CD4-positive, alpha-beta T cell treated with Interleukin-15 for 1 hour (primary cell): ENCODE results near the gene CD83.

Experiments used
- DNase-seq: peaks from one replicate; pipeline ENCODE4 v3.0.0-alpha.2; 2020

Gene CD83

GRCh38 chr6:14127611-14128010 lies 10.0 kb downstream of the CD83 start:
- DNase-seq: no peak

DNA sequence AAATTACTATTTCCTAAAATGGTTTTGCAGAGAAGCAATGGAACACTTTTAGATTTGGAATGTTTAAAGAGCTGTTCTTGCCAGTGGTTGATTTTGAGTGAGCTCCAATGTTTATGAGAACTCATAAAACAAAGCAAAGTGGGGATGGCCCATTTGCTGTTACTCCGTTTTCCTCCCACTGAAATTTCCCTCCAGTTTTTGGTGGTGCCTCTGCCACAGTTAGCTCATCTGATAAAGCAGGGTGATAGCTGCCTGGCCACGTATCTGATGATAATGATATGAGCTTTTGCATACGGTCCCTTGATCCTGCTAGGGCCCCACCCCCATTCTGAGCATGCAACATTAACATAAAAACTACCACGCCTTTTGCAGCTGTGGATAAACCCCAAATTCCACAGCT lies 10.4 kb downstream of the CD83 start:
- no peak for DNase-seq

GRCh38 chr6:14128746-14129145 lies 11.2 kb downstream of the CD83 start:
- DNase-seq: no peak

DNA sequence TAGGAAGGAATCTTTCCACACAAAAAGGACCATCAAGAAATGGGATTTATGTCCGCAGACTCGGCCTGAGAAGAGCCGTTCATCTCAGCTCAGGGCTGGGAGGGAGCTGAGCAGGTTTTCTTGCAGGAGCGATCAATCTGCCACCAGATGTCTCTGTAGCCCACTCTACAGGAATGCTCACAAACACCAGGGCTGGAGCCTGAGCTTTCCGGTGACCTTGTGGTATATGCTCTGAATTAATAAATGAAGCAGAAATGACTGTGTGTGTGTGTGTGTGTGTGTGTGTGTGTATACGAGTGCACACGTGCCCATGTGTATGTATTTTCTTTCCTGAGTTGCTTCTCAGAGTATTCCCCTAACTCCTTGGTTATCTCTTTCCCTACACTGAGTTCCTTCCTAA lies 12.0 kb downstream of the CD83 start:
- peak; percentile 52 for DNase-seq

DNA sequence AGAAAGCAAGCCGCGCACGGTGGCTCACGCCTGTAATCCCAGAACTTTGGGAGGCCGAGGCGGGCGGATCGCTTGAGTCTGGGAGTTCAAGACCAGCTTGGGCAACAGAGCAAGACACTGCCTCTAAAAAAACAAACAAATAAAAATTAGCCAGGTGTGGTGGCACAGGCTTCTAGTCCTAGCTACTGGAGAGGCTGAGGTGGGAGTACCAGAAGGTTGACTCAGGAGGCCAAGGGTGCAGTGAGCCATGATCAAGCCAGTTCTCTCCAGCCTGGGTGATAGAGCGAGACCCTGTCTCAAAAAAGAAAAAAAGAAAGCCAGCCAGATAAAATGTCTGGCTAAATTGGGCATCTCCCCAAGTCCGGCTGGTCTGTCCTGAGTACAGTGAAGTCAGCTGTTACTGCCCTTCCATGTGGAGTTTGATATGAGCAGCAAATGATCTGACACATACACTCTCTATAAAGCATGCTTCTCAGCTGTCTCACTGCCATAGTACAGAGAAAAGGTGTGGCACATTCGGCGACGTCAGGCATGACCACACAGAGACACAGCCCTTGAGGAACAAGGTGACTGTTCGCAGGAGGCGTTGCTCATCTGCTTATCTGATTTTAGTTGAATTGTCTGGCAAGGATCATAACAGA lies 13.0 kb downstream of the CD83 start:
- no peak for DNase-seq

DNA sequence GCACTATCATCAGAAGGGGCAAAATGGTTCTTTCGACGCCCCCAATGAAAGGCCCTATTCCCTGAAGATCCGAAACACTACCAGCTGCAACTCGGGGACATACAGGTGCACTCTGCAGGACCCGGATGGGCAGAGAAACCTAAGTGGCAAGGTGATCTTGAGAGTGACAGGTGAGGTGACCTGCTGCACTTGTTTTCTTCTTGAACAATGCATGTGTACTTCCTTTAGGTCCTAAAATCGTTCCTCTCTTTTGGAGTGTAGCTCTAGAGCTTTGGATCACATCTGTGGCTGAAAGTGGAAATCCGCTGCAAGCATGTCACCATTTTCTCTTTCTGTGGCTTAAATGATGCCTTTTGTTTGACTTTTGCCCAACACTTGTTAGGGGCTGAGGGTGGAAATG lies 14.0 kb downstream of the CD83 start:
- DNase-seq: no peak

DNA sequence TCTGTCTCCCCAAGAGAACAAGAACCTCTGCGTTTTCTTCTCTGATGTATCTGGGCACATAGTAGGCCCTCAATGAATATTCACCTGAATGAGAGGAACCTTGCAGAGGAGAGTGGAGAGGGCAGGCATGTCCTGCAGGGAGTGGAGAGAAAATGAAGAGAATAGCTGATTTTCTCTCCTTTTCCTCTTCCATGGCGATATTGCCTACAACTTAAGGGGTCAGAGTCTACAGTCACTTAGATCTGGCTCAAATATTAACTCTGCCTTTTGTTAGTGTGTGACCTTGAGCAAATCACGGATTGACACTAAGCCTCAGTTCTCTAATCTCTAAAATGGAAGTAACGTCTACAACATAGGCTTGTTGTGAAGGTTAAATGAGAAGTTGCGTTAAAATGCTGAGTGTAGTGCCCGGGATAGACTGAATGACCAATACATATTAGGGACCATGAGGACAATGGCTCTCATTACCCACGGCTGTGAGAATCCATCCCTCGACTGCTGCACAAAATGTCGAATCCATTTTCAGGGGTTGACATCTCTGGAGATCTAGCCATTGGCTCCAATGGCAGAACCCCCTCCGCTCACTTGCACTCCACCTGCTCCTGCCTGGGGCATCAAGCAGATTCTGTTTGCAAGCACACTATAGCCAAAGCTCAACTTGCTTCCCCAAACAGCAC lies 14.8 kb downstream of the CD83 start:
- DNase-seq: no peak

- DNase-seq: no peak
These were observed 15.3 kb downstream of the CD83 start for GRCh38 chr6:14132921-14133275.

- no peak for DNase-seq
These were observed 16.8 kb downstream of the CD83 start for GRCh38 chr6:14134211-14134910.

GRCh38 chr6:14135893-14136539 lies 18.4 kb downstream of the CD83 start:
- no peak for DNase-seq

GRCh38 chr6:14138701-14139215 lies 21.2 kb downstream of the CD83 start:
- DNase-seq: no peak

GRCh38 chr6:14141351-14142062 lies 23.9 kb downstream of the CD83 start:
- DNase-seq: no peak

DNA sequence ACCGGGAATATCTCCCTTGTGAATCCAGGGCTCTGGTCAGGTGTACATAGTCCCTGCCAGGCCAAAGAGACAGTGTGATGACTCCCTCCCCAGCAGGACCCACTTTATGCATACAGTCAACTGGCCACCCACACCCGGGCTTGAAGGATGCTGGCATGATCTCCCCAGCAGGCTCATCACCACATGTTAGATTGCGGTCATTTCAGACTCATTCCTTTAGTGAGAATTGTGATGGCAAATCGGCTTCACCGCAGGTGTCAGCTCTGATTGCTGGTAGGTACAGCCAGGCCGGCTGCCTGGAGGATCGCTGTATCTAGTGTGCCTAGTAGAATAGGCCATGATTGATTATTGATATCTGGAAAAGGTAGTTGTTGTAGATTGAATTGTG lies 24.5 kb downstream of the CD83 start:
- no peak for DNase-seq

- no peak for DNase-seq
These were observed 25.1 kb downstream of the CD83 start for GRCh38 chr6:14142511-14143223.

DNA sequence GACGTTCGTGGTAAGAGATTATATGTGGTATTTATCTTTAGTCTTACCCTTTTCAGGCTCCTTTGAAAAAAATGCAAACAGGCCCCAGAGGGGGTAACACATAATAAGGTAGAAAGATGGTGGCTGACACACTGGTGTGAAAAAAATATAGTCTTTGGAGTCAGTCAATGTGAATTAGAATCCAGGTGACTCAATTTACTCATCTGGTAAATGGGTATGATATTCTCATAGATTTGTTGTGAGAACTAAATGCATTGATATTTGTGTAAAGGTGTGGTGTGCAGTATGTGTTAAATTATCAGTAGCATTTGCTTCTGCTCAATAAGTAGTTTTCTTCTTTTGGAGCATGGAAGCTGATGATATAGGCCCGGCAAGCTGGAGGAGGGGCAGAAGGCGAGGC lies 25.7 kb downstream of the CD83 start:
- DNase-seq: no peak

- peak; percentile 69 for DNase-seq
These were observed 27.1 kb downstream of the CD83 start for GRCh38 chr6:14144678-14145113.

DNA sequence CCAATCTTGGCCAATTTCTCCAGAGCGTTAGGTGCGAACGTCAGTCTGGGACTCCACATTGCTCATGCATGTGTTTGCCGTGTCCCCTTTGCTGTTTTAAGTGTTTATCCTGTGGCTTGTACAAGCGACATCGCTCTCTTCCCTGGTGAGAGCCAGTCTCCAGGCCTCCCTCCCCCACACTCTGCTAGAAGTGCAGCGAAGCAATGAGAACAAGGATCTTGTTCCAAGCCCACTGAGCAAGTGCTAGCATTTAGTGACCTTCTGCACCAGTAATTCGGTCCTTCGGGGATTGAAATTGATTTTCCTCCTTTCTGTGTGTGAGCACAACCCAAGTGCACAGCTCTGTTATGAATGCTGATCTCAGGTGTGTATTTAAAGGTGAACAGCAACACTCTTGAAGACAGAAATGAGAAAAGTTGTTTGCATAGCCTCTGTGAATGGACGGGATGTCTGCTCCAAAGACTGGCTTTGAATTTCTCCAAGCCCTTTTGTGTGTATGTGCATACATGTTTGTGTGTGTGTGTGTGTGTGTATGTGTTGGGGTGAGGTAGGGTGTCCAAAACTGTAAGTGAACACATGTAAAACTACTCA lies 29.0 kb downstream of the CD83 start:
- DNase-seq: no peak

- DNase-seq: no peak
These were observed 30.3 kb downstream of the CD83 start for GRCh38 chr6:14147891-14148290.

DNA sequence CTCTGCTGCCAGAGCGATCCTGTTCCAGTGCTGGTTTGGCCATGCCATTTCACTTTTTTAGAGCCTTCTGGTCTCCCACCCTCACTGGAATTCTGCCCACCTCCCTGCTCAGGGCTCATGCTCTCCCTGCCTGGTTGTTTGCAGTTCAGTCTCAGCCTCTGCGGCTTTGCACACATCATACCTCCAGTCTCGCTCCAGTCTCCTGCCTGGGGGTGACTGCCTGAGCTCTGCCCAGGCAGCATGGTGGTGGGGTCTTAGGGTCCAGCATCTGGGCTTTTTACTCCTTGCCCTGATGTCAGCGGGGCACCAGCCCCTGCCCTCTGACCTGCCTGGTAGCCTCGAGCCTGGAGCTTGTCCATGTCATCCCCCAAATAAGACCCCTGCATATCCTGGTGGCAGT lies 30.9 kb downstream of the CD83 start:
- no peak for DNase-seq

DNA sequence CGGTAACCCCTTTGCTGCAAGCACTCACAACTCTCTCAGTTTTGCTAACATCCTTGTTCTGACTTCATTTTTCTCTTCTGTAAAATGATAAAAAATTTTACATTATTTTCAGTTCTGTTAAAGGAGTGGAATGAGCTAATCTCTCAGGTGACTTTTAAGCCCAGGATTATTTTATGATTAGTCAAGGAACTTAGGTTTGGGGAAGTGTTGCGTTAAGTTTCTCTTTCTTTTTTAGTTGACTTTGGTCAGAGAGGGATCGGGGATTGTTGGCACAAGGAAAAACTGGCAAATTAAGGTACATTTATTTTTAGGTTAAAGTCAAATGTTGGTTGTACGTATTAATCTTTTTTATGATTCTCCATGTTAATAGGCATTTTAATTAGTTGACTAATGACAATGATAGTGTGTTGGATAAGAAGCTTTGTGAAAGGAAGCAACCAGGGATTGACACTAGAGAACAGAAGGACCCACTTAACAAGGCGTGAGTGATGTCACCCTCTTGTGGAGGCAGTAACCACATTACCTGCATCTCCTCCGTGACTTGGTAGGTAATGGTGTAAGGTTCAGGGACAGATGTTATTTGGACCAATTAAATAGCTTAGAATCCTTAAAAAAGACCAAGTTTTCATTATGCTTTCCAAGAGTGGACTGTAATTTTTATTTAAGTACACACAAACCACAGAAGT lies 31.6 kb downstream of the CD83 start:
- no peak for DNase-seq

DNA sequence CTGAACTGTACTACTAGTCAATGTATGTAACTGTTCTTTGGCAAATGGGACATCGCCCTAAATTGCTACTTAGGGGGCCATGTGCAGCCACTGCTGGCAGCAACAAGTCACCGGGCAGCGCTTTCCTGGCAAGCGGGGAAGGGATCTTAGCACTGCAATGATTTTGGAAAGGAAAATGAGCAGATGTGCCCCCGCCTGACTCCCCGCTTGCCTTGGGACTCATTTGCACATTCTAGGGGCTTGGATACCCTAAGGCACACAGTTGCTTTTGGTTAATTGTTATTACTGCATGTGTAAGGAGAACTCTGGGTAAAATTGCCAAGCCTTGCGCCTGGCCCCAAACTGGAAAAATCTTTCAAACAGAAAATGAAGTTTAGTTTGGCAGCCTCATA lies 32.2 kb downstream of the CD83 start:
- no peak for DNase-seq
